SIG-M5 treated with dmso at 0.1 percent for 504 hours (cell line): ENCODE results near the gene ARMC6.

Experiments
- DNase-seq: peaks from one replicate; lab custom pipeline; 2025; ENCODE audit not compliant: unreplicated experiment; lab: John Stamatoyannopoulos, UW

Gene ARMC6

GRCh38 chr19:19033426-19034203 is at the start of gene ARMC6, which contains the start of gene SUGP2:
TSS of gene ARMC6 (plus strand) at chr19:19033603. CDS start at chr19:19034210, 607 bp downstream.
TSS of gene SUGP2 (minus strand) at chr19:19033517. CDS start at chr19:19031071, 2,446 bp downstream.
- DNase-seq, result peak; percentile 89

GRCh38 chr19:18984251-18984650 is 49.2 kb upstream of the ARMC6 start:
- DNase-seq, result no peak

GRCh38 chr19:18985257-18985656 is 48.1 kb upstream of the ARMC6 start:
- peak; percentile 41 for DNase-seq

GRCh38 chr19:18987456-18987855 is 45.9 kb upstream of the ARMC6 start:
- DNase-seq, result no peak

DNA sequence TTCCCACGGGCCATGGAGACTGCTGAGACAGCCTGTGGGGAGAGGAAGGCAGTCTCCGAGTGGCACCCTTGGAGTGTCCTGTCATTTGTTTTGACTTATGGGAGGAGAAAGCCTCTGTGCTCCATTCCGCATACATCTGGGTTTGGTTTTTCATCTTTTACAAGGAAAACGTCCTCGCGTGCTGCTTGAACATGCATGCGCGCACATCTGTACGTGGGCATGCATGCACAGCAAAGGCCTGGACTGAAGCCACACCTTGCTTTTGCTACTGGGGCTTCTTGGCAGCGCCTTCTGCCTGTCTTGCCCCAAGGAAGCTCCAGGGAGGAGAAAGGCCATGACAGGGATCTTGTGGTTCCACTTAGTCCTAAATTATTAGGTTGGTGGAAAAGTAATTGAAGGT is 44.1 kb upstream of the ARMC6 start:
- no peak for DNase-seq

GRCh38 chr19:18990128-18990708 is 43.2 kb upstream of the ARMC6 start:
- DNase-seq, result no peak

- no peak for DNase-seq
These were observed 42.4 kb upstream of the ARMC6 start for GRCh38 chr19:18991006-18991405.

- no peak for DNase-seq
These were observed 41.9 kb upstream of the ARMC6 start for GRCh38 chr19:18991468-18991867.

GRCh38 chr19:18992696-18993095 is 40.7 kb upstream of the ARMC6 start:
- no peak for DNase-seq

DNA sequence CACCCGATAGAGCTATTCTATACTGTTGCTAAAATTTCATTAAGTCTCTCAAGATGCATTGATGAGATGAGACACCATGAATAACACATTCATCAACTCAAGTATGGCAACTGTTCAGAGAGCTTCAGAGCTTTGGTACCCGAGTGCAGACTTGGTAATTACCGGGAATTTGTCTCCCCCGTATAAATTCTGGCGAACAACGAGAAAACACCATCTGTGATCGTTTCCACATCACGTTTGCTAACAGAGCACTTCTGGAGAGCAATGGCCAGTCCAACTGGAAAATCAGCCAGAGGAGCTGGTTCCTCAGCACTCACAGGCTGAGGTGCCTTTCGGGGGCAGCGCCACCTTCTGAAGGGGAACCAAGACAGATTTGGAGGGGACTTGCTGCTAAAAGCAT is 40.3 kb upstream of the ARMC6 start:
- DNase-seq, result no peak

DNA sequence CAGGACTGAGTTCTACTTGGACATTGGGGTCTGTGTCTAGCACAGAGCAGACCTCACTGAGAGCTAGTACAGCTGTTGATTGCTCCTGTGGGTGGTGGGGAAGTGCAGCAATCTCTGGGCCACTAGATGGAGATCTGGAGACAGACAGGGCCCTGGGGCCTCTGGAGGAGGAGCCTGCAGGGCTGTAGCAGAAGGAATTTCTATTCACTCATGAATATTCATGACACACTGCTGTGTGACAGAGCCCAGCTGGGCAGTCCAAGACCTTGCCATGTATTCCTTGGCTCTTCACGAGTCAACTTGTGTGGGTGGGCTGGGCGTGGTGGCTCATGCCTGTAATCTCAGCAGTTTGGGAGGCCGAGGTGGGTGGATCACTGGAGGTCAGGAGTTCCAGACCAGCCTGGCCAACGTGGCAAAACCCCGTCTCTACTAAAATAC is 37.6 kb upstream of the ARMC6 start:
- DNase-seq, result peak; percentile 81

DNA sequence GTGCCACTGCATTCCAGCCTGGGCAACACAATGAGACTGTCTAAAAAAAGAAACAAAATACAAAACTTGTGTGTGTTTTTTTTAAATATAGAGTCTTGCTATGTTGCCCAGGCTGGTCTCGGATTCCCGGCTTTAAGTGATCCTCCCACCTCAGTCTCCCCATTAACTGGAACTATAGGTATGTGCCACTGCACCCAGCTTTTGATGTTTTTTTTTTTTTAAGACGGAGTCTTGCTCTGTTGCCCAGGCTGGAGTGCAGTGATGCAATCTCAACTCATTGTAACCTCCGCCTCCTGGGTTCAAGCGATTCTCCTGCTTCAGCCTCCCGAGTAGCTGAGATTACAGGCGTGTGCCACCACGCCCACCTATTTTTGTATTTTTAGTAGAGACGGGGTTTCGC is 37.1 kb upstream of the ARMC6 start:
- no peak for DNase-seq

GRCh38 chr19:18996796-18997394 is 36.5 kb upstream of the ARMC6 start:
- DNase-seq, result no peak

DNA sequence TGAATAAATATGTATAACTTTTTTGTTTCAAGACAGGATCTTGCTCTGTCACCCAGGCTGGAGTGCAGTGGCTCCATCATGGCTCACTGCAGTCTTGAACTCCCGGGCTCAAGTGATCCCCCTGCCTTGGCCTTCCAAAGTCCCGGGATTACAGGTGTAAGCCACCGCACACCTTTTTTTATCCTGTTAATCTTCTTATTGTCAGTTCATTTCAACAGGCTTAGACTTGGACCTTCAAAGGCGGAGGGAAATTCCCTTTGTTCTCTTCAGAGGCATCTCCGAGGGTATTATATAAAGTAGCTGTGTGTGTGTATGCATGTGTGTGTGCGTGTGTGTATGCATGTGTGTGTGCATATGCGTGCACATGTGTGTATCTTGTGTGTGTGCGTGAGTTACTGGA is 35.1 kb upstream of the ARMC6 start:
- DNase-seq, result no peak

GRCh38 chr19:18999016-18999758 is 34.2 kb upstream of the ARMC6 start:
- DNase-seq, result no peak

DNA sequence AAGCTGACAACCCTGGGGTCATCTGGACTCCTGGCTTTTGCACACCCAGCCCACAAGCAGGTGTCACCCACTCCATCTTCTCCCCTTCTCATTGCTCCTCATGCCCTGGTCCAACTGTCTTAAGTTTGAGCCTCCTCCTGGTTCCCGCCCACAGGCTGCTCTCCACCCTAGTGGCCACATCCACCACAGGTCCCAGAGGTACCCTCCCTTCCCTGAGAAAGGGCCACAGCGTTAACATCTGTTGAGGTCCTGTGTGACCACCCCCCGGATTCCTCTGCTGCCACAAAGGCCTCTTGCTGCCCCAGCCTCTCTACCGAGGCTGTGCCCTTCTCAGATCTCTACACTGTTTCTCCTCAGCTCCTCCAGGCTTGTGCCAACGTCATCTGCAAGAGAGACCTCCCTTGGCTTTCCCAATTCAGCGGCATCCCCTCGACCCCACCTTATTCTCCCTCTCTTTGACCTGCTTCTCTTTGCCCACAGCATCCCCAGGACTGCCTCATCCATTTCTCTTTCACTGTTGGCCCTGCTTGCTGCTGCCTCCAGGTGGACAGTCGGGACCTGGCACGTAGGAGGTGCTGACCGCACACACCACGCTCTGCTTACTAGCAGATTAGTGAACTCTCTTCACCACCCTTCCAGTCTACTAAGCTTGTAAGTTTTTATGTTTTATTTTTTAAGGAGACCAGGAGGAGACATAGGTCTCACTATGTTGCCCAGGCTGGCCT is 33.3 kb upstream of the ARMC6 start:
- DNase-seq, result no peak

GRCh38 chr19:19004144-19004543 is 29.3 kb upstream of the ARMC6 start:
- no peak for DNase-seq

DNA sequence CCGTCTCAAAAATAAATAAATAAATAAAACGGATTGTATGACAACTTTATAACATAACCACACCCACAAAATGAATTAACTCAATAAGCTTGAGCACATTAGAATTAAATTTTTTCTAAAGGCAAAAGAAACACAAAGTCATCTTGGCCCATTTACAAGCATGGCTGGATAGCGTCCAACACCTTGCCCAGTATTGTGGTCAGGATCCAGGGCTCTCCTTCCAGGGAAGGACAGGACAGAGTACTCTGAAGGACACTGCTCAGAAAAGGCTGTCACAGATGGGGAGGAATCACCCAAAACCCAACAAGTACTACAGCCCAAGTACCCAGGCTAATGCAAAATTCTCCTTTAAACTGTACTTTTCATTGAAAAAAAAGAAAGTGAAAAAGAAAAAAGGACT is 27.2 kb upstream of the ARMC6 start:
- DNase-seq, result no peak

DNA sequence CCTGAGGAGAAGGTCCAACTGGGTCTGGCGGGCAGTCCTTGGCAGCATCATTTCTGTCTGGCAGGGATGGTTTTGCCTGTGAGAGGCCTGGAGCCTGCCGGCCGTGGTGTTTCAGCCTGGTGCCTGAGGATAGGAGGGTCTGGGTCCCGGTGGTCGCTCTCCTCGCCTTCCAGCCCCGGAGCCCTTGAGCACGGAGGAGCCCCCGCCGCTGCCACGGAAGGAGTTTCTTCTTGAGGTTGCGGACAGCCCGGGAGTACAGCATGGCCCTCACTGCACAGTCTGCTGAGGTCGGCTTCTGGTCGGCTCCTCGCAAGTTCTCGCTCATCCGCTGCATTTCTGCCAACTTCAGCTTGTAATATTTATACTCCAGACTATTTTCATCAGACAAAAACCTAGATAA is 23.5 kb upstream of the ARMC6 start:
- DNase-seq, result no peak

DNA sequence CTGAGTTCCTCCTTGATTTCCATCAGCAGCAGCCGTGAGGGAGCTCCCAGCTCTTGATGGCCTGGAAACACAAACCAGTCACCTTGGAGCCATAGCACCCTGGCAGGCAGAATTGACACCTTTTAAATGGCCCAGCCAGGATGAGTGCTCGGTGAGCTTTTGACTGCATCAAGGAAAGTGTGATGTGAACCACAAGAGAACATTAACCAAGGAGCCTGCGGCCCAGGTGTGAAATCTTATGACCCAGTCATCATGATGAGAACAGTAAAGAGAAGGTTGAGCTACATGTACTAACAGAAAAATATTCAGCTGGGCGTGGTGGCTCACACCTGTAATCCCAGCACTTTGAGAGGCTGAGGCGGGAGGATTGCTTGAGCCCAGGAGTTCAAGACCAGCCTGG is 22.9 kb upstream of the ARMC6 start:
- DNase-seq, result no peak

DNA sequence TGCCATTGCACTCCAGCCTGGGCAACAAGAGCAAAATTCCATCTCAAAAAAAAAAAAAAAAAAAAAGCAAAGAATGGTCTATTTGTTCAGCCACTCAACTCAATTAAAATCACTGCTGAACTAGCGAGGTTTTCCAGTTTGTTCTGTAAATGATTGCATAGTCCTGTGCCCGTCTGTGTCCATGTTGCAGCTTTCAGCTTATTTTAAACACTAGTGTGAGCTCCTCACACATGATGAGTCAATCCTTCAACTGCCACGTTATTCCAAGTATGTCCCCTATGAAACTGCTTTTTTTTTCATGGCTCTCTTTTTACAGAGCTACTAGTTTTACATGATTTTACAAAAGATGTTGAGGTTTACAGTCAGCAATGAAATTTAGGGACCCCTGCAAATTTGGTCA is 12.3 kb upstream of the ARMC6 start:
- peak; percentile 20 for DNase-seq
